Measurements from ENCODE around the gene UNC5C.

The UNC5C gene

DNA sequence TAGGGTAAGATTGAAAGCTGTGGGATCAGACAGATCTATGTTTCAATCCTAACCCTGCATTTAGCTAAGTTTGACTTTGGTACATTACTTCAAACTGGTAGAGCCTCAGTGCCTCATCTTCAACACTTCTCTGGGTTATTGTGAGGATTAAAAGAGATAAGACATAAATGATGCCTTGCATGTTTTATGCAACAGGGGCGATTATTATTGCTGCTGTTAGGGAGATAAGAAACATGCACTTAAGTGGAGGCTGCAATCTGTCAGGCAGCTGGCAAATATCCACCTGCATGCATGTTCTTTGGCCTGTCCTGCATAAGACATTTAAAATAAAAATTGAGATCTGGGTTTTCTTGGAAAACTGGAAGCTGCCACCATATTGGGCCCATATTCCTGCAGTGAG lies 24.6 kb downstream of the UNC5C start:
- H3K4me3 ChIP-seq (ENCODE audit: low read depth, low read length), result no peak overlapping the region
- TF ChIP-seq, protein P1, sequence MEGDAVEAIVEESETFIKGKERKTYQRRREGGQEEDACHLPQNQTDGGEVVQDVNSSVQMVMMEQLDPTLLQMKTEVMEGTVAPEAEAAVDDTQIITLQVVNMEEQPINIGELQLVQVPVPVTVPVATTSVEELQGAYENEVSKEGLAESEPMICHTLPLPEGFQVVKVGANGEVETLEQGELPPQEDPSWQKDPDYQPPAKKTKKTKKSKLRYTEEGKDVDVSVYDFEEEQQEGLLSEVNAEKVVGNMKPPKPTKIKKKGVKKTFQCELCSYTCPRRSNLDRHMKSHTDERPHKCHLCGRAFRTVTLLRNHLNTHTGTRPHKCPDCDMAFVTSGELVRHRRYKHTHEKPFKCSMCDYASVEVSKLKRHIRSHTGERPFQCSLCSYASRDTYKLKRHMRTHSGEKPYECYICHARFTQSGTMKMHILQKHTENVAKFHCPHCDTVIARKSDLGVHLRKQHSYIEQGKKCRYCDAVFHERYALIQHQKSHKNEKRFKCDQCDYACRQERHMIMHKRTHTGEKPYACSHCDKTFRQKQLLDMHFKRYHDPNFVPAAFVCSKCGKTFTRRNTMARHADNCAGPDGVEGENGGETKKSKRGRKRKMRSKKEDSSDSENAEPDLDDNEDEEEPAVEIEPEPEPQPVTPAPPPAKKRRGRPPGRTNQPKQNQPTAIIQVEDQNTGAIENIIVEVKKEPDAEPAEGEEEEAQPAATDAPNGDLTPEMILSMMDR (IDR thresholded peaks at IDR 0.05; ENCODE audit: insufficient read depth, low read depth, low read length, missing control alignments), result no peak
- DNase-seq (ENCODE audit: low read depth), result no peak

DNA sequence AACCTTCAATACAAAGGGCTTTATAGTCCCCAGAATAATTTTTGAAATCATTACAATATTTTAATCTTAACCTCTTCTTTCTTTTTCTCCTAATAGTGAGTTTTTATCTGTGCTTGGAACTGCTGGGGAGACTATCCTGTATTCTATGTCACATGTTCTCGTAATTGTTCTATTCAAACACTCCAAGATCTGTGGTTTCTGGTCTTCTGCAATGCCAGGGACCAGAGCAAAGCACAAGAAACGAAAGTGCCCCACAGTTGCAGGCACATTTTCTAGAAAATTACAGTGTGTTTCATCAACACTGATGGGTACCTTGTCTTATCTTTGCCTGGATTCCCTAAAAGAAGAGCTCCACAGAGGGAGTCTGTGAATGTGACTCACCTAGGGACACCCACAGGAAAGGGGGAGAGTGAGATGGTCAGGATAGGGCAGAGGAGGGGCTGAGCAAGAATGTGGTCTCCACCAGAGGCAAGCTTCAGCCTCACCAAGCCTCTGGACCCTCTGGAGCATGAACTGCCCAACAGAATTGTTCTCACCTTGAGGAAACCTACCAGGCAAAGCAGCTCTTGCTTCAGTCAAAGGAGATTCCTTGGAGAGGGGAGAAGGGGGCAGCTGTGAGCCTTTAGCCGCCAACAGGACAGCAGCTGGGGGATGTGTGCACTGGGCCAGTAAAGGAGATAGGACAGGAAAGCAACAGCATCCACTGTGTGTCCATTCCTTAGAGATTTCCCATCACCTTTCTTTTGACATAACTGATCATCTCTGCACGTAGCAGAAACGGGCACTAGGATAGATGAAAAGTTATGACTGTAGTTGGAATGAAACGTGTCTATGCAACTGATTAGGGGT lies 25.9 kb downstream of the UNC5C start:
- TF ChIP-seq, protein P1 (IDR thresholded peaks at IDR 0.05; ENCODE audit: insufficient read depth, low read depth, low read length, missing control alignments), result no peak
- H3K4me3 ChIP-seq (ENCODE audit: low read depth, low read length), result no peak overlapping the region
- no peak for DNase-seq (ENCODE audit: low read depth)

DNA sequence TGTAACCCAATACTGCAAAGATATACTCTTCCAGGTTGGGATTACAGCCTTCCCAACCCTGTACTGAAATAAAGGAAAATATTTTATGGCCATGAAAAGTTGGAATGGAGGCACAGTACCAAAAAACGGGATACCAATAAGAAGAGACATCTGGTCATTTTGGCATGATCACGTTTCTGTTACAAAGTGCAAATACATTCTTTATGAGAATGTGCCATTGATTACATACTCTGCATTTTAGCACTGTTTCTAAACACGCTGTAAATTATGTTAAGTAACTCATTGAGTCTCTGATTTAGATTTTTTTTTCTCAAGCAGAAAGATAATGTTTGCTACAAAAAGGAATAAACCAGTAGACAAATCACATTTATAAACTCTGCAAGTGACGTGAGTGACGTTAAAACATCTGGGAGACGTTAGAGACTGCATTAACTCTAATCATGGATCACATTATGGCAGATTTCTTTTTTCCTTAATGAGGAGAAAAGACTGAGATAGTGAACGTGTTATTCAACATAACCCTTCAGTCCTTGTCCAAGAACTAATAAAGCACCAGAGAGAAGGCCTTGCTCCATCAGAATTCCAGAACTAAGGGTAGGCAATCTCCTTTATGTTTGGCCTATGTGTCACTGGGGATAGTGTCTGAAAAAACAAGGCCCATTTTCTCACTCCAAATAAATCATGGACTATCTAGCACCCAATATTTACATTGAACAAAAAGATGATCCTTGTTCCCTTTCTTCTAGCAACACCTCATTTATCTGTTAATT lies 31.0 kb downstream of the UNC5C start:
- no peak overlapping the region for H3K4me3 ChIP-seq (ENCODE audit: low read depth, low read length)
- TF ChIP-seq, protein P1 (IDR thresholded peaks at IDR 0.05; ENCODE audit: insufficient read depth, low read depth, low read length, missing control alignments), result no peak
- no peak for DNase-seq (ENCODE audit: low read depth)

DNA sequence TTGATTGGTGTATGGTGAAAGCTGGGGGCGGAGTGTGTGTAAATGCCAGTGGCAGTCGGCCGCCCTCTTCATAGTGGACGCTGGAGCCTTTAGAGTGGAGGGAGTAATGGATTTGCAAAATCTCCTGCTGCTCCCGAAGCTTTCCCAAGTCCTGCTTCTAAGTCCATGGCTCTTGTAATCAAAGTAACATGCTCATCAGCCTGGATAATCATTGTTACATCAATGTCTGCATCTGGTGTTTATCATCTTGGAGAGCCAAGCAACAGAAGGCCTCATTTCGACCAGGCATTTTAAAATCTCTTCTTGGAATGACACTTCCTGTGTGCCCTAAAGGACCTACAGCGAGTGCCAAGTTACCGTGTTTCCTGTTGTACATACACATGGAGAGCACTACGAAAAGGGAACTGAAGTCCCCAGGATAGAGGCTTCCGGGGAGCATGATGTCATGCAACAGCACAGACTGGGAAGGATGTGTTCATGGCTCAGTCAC lies 32.2 kb downstream of the UNC5C start:
- no peak overlapping the region for H3K4me3 ChIP-seq (ENCODE audit: low read depth, low read length)
- no peak for DNase-seq (ENCODE audit: low read depth)
- TF ChIP-seq, protein P1 (IDR thresholded peaks at IDR 0.05; ENCODE audit: insufficient read depth, low read depth, low read length, missing control alignments), result no peak

DNA sequence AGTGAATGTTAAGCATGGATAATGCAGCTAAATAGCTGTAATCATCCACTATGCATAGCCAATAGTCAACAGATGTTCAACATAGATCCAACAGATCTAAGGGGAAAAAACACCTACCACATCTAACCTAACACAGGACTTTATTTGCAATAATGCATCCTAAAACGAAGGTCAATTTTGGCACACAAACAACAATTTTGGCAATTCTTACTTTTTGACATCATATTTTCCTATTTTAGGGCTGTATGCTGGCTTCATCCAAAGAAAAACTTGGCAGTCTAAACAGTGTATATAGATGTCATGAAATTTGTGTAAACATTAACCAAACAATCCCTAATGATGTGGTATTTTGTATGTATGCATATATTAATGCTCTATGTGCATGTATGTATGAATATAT lies 33.2 kb downstream of the UNC5C start:
- TF ChIP-seq, protein P1 (IDR thresholded peaks at IDR 0.05; ENCODE audit: insufficient read depth, low read depth, low read length, missing control alignments), result no peak
- no peak for DNase-seq (ENCODE audit: low read depth)

DNA sequence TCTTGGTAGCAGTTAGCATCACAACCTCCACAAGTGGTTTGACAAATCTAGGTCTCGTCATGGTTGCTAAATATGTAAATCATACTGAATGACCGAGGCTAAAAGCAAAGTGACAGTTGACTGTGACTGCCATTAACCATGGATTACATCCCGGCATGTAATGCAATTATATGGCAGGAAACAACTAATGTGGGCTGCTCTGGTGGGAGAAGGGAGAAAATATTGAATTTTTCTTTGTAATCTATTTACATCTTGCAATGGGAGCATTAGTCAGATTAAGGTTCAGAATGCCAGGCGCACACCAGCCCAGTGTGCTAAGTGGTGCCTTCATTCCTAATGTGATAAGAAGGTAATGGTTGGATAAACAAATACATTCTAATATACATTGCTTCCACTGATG lies 35.8 kb downstream of the UNC5C start:
- DNase-seq (ENCODE audit: low read depth), result no peak
- TF ChIP-seq, protein P1 (IDR thresholded peaks at IDR 0.05; ENCODE audit: insufficient read depth, low read depth, low read length, missing control alignments), result no peak
- H3K4me3 ChIP-seq (ENCODE audit: low read depth, low read length), result no peak overlapping the region

More for the DNA sequence above, 33.2 kb downstream of the UNC5C start:
- no peak overlapping the region for H3K4me3 ChIP-seq (ENCODE audit: low read depth, low read length)

All from GM12865 (cell line).